GM18861 (cell line): ENCODE data around the gene COL23A1.

Experiments used
- ATAC-seq: cut with Tn5 transposase; IDR thresholded peaks from one replicate; pipeline ENCODE4 v1.9.1; 2021; ENCODE audit not compliant: unreplicated experiment

Gene COL23A1

DNA sequence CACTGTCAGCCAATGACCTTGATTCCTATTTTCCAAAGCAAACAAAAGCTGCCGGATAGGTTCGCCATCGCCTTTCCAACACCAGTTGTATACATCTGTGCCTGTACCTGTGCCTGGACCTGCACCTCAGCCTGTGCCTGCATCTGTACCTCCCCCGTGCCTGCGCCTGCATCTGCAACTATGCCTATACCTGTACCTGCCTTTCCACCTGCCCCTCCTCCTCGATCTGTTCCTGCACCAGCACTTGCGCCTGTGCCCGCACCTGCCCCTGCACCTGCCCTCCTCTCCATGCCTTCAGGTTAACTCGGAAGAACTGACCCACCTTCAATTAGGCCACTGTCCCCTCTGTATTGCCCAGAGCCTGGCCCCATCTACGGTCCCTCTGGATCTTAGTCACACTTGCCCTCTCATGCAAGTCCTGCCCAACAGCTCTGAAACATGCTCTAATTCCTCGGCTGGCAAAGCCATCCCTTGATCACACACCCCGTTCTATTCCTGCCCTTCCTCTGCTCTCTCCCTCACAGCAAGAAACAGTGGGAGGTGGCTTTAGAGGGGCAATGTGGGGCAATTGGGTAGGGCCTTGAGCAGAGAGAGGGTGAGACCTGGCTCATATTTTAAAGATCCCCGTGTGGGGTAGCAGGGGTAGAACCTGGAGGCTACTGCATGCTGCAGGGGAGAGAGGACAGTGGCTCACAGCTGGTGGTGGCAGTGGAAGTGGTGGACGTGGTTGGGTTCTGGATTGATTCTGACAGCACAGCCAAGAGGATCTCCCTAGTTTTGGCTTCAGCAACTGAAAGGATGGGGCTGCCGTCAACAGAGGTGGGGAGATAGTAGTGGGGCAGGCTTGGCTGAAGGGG, 298.0 kb downstream of the COL23A1 start:
- no peak for ATAC-seq

DNA sequence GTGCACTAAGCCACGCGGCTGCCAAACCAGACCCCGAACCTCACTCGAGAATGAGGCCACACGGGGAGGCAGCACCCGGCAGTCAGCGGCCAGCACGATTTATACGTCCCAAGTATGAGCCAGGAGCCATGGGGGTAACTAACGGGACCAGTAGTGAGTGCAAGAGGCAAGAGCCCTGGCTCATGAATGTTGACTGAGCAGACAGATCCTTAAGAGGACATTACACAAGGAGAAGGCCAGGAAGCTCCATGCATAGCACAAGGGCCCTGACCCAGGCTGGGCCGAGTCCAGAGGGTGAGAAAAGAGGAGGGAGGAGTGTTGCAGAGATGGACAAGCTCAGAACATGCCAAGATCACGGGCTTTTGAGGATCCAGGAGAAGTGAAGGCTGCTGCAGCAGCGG, 299.0 kb downstream of the COL23A1 start:
- ATAC-seq = no peak

- ATAC-seq = no peak
Observed at GRCh38 chr5:178290376-178290775, 299.8 kb downstream of the COL23A1 start.

DNA sequence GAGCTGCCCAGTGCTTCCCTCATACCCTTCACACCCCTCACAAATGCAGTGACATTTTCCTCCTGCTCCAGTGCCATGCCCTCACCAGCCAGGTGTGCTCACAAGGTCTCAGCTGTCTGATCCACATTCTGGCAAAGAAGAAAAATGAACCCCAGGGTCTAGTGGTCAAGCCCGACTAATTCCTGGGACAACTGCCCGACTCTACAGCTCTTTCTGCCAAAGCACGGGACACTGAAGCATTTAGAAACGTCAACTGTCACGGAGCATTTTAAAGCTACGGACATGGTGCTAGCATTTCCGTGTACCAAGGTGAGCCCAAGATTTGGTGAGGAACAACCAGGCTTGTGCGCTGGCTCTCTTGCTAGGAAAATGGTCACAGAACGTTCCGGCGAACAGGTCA, 300.8 kb downstream of the COL23A1 start:
- no peak for ATAC-seq

DNA sequence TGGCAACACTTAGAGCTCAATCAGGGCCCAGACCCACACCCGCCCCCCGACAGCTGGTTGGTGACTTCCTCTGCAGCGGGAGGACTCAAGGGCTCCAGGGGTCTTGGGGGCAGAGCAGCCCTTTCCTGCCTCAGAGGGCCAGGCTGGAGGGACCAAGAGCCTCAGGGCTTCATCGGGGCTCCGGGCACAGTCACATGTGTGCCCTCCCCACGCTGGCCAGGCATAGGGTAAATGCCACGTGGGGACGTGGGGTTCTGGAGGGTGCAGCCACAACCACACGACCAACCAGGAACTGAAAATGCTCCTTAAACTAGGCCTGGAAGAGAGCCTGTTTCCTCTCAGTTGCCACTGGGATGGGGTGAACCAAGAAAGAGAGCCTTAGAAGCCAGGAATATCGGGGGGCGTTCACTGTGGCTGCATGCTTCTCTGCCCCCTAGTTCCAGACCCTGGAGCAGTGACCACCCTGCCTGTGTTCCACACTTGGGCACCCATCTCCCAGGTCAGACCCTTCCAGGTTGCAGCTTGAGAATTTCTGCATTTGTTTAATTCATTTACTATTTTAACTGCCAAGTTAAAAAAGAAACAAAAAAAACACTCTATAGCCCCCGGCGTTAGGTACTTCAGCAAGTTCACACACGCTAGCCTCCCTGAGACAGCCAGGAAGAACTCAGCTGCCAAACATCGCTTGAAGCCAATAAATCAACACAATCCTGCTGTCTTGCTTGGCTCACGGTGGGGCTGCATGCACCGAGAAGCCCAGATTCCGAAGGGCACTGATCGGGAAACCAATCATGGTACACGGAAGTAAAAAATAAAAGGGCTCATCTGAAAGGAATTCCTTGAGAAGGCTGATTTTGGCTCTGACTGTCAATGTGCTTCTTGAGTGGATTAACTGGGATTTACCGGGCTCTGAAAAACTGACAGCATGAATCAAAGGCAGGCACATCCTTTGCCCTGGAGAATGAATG, 301.5 kb downstream of the COL23A1 start:
- ATAC-seq = no peak

- no peak for ATAC-seq
Observed at GRCh38 chr5:178287791-178288105, 302.4 kb downstream of the COL23A1 start.

DNA sequence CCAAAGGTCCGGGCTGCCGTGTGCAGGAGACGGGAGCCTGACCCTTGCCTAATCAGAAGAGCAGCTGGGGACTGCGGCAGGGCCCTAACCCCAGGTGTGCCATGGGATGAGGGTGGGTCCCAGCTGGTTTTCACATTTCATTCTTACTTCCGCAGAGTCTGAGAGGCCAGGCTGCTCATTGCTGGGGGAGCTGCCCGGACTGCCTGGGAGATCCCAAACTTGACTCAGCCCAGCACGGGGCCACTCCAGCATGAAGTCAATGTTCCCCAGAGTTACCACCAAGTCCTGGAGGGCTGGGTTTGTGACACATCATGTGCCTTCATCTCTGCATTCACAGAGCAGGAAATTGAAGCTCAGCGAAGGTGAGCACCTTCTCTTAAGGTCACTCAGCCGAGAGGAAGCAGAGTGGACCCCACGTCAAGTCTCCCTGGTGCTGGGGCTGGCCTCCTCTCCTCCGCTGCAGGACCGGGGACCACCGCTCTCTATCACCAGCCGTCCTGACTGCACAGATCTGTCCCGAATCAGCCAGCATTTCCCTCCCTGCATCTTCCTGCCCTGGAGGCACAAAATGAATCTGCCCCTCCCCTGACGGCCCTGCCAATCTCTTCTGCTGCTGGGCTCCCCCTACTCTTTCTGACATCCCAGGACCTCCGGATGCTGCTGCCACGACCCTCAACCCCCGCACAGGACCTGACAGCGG, 303.0 kb downstream of the COL23A1 start:
- ATAC-seq = no peak

DNA sequence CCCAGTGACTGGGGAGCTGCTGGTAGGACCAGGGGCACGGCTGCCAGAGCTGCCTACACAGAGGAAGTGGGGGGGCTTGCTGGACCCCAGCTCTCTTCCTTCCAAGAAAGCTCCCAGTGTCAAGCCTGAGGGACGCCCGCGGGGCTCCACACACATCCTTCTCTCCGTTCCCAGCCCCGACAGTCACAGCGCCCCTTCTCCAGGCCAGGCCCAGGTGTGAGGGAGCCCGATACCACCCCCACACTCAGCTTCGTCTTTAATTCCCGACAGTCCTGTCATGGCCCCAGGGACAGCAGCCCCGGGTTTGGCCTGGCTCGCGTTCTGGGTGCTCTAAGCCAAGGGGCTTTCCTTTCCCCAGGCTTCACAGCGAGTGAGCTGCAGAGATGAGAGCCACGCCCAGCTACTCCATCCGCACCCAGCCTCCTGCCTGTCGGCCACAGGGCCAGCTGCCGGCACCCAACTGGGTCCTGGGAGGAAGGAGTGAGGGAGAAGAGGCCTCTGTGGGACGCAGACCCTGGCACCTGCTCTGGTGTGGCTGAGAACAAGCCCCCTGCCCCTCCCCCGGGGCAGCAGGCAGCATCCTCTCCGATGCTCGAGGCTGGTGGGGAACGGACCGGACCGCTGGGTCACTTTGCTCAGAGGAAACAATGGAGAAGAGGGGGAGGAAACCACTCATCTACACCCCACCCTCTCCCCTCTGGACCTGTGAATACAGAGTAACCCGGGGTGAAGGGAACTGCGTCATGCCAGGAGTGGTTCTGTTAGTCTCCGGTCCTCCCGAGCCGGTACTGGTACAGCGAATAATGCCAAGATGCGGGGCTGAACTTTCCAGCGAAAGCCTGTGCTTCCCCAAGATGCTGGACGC, 303.7 kb downstream of the COL23A1 start:
- no peak for ATAC-seq

DNA sequence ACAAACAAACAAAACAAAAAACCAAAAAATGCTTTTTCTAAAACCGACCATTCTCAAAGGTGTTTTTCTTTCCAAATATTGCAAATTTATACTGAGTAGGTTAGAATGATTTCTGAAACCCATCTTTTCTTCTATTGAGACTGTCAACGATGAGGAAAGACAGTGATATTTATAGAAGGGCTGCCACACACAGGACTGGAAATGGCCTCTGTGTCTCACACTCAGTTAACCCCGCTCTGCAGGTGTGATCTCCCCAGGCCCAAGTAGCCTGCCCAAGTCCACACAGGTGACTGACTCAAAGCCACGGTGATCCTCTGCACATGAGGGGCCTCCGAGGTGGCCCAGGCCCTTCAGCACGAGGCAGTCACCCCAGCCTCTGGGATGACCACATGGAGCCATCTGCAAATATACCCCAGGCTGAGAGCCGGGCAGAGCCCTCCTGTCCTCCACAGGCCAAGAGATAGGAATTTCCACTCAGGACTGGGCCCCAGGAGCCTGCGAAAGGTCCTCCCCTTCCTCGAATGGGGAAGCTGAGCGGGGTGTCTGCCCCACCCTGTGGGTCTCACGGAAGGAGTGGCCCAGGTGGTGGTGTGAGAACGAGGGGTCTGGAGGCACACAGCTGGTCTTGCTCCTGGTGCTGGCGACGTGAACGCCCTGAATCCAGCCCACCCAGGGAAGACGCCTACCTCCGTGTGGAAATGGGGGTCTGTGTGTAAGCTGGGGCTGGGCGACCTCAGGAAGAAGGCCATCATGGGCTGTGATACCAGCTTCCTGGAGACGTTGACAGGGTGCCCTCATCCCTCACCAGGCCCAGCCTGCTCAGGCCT, 304.6 kb downstream of the COL23A1 start:
- ATAC-seq = no peak

GRCh38 chr5:178284996-178285395, 305.2 kb downstream of the COL23A1 start:
- ATAC-seq = no peak

DNA sequence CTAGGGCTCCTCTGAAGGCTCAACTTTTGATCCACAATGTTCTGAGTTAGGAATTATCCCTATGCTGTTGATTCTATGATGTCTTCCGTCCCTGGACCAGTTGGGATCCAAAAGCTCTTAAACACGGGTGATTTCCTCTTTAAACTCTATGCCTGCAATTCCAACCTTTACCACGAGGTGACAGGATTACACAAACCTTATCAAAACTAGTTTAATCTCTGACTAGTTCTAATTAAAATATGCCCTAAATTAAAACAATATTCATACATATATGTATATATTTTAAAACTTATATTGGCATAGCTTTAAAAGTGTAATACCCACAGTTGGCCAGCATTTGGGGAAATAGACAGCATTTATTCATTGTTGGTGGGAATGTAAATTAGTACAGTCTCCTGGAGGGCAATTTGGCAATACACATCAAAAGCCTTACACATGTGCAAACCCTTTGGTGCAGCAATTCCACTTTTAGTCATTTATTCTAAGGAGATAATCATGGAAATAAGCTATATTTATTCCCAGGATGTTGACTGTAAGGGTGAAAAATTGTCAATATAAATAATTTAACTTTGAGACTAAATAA, 306.0 kb downstream of the COL23A1 start:
- no peak for ATAC-seq

DNA sequence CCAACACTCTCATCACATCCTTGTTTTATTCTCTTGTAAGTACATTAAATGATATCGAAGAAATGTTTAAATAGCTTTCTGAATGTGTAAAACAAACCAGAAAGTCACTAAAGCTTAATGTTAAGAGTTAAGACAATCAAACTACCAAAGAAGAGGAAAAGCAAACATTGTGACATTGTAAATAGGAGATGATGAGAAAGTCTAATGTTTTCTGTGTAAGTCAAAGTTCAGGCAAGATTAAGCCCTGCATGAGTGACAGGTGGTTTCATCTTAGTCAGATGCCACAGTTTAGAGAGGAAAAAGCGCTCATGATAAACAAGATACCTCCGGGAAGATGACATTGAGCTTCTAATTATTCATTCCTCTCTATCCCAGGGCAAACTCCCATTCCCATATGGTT, 306.7 kb downstream of the COL23A1 start:
- no peak for ATAC-seq

- ATAC-seq = no peak
Observed at GRCh38 chr5:178282391-178282790, 307.8 kb downstream of the COL23A1 start.

DNA sequence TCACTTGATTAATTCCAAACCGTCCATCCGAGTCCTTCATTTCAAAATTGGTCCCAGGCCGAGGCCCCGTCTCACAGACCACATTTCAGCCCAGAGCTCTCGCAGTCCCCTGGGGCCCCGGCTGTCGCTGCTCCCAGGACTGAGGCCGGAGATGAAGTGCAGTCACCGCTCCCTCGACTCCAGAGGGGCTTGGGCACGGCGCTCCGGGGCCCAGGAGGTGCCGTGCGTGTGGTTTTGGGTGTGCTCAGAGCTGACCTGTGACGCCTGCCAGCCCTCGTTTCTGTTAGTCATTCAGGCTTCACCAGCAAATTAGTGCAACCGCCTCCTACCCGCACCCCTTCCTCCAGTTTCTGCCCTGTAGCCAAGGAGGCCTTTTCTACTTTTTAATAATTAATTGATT, 308.9 kb downstream of the COL23A1 start:
- ATAC-seq = no peak

- no peak for ATAC-seq
Observed at GRCh38 chr5:178280631-178281030, 309.6 kb downstream of the COL23A1 start.

DNA sequence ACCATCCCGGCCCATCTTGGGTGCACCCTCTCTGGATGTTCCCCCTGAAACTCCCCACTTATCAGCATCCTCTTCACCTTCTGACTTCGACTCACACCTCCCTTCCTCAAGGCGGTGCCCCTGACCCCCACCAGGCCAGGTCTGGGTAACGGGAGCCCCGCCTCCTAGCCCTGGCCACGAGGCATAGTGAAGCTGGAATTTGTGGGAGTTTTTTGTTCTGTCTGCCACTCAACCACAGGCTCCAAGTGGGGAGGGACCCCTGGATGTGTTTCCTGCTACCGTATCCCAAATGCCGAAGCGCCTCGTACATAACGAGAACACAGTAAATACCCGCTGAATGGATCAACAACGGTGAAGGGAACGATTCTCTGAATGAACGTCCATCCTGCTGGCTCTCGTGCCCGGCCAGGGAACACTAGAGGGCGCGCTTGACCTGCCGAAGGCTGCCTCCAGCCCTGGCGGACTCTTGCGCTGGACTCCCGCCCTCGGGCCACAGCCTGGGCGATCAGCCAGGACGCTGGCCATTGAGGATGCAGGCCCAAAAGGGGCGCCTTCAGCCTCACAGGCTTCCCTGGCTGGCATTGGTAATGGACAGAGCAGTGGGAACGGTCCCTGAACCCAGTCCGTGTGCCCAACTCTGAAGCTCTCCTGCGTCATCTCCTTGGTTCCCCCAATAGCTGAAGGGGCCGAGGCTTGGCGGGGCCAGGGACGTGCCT, 310.3 kb downstream of the COL23A1 start:
- ATAC-seq = no peak

DNA sequence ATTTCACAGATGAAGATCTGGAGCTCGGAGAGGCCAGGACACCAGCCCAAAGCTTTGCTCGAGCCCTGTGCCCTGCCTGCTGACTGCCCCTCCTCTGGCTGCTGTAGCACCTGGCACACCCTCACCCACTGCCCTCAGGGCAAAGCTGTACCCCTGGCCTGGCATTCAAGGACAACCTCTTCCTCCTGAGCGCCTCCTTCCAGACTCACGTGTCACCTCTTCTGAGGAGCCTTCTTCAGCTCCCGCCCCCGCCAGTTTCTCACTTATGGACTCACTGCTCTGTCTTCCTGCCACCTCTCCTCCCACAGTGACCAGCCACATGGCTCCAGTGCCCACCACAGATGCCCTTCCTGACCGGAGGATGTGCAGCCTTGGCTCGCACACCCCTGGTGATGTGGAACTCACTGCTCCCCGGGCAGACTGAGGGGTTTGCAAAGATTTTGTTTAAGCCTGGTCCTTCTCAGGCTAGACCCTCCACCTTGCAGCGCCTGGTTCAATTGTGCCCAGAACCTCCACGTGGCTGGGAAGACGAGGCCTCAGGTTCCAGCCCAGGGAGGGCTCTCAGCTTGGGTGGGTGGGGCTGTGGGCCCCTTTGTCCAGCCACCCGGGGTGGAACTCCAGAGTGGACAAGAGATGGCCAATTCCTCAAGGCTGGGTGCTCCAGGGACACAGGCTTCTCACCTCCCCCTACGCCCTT, 311.0 kb downstream of the COL23A1 start:
- no peak for ATAC-seq
